Smooth muscle cell of trachea (primary cell): Measurements from ENCODE around the gene ANKRD45. TPM values are rescaled to one million over a fixed set of nuclear protein-coding genes. Genes with fewer than 3 reads are reported as not detected.

Source experiments
- total RNA-seq: library from RNA; depleted of rRNA; stranded (reverse); fragments of >200 nt; gene quantifications from 2 replicates; pipeline ENCODE4 v1.2.1, GENCODE V29; 2014

The ANKRD45 gene, protein sequence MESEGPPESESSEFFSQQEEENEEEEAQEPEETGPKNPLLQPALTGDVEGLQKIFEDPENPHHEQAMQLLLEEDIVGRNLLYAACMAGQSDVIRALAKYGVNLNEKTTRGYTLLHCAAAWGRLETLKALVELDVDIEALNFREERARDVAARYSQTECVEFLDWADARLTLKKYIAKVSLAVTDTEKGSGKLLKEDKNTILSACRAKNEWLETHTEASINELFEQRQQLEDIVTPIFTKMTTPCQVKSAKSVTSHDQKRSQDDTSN
- total RNA-seq: 0.29 and 0.83 TPM in 2 replicates

GRCh38 chr1:173669491-173669941 is at the start of gene ANKRD45:
ANKRD45 (minus strand) TSS chr1:173669851; CDS start chr1:173659418, 10,433 bp downstream.

DNA sequence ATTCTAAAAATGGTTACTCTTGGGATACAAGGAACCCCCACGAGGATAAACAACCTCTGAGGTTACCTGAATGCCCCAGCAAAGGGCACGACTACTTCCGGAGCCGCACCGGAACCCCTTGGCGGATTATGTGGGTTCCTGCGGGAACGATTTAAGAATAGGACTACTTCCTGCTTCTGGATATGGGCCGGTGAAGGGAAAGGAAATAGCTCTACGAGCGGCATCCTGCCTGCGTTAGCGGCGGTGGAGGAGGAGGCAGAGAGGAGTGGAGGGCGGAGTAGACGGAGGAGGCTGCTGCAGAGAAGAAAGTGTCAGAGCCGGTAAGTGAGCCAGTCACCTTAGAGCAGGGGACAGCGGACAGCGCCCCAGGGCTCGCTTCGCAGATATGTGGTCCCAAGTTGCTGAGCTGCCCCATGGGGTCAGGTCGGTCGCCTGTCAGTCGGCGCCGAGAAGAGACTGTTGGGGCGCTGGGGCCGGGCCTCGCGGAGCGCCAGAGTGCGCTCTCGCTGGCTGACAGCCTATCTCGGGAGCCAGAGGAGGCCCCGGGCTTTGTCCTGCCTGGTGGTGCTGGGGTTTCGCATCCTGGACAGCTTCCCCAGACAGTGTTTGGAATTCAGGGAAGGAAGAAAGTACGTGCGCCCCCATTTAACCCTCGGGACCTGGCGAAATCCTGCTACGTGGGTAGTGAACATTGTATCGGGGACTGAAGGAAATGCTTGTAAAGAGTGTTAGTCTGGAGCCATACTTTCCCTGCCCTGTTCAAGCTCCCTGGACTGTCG is 45.3 kb upstream of the ANKRD45 start, which contains the start of gene KLHL20:
Gene KLHL20, plus strand, starts transcription at position 223 of the 779 bp plus-strand sequence. CDS start 1,063 bp downstream, outside the sequence.

DNA sequence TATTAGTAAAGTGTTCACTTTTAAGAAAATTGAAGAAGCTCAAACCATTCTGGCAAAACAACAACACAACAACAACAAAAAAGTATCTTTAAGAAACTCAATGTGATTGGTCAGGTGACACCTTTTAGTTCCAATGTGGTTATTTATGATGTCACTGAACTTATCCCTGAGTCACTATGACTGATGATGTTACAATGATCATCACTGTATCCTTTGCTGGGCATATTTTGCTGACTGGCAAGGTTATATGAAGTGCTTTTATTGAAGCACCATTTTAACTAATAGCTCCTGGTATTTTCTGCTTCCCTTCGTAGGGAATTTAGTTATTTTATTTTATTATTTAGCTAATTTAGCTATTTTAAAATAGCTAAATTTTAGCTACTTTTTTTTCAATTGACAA is 34.5 kb downstream of the ANKRD45 start, which contains the start of gene TEX50:
Gene TEX50, plus strand, starts transcription at position 223 of the 400 bp plus-strand sequence. CDS start 184 bp downstream, outside the sequence.

GRCh38 chr1:173603056-173603591 is 66.5 kb downstream of the ANKRD45 start, which contains the start of gene SLC9C2:
SLC9C2 (minus strand) TSS chr1:173603072; CDS start chr1:173601776, 1,296 bp downstream.

Other genes starting within 250 kb of the ANKRD45 start
- 192 and 227 TPM in 2 replicates for gene PRDX6, start 192.5 kb downstream of the ANKRD45 start, total RNA-seq
- gene SLC9C2, start 66.8 kb downstream of the ANKRD45 start, total RNA-seq: not detected in 2 replicates
- gene TEX50, start 34.5 kb downstream of the ANKRD45 start, total RNA-seq: not detected in 2 replicates
- 41.0 and 52.9 TPM in 2 replicates for gene KLHL20, start 45.1 kb upstream of the ANKRD45 start, total RNA-seq
- 20.0 and 31.0 TPM in 2 replicates for gene DARS2, start 154.8 kb upstream of the ANKRD45 start, total RNA-seq
- 7.8 and 25.6 TPM in 2 replicates for gene CENPL, start 155.0 kb upstream of the ANKRD45 start, total RNA-seq
- 325 and 387 TPM in 2 replicates for gene GAS5, start 198.1 kb upstream of the ANKRD45 start, total RNA-seq
- 7.6 and 8.6 TPM in 2 replicates for gene ZBTB37, start 198.5 kb upstream of the ANKRD45 start, total RNA-seq
- 0.17 TPM in 1 of 2 replicates, not detected in the other for gene SERPINC1, start 247.5 kb upstream of the ANKRD45 start, total RNA-seq